ENCODE results near the gene NKAIN2.

- no peak for TF ChIP-seq POLR2A (IDR thresholded peaks at IDR 0.05)
- TF ChIP-seq CTCF (IDR thresholded peaks at IDR 0.05): no peak
Observed at GRCh38 chr6:123902738-123903313, 99.2 kb downstream of the NKAIN2 start.
